Fibroblast of lung (primary cell): Measurements from ENCODE around the gene KCTD4.

Source experiments
- EZH2 ChIP-seq: IDR thresholded peaks from 2 replicates; pipeline ENCODE4 v1.5.1; 2012; ENCODE audit warnings: low read length, control low read depth, mild to moderate bottlenecking; ENCODE audit errors: missing control alignments
- TF ChIP-seq, protein P1 (sequence below), 2 donors: IDR thresholded peaks in 1 of 2; conservative IDR thresholded peaks in 1 of 2; 1 replicate in 1 of 2; 2 replicates in 1 of 2; pipeline ENCODE4 v1.5.1; 2011 to 2012; ENCODE audit warnings: low read length in 2 of 2, control low read depth in 1 of 2, inconsistent platforms in 1 of 2, low read depth in 1 of 2, mild to moderate bottlenecking in 1 of 2

DNA sequence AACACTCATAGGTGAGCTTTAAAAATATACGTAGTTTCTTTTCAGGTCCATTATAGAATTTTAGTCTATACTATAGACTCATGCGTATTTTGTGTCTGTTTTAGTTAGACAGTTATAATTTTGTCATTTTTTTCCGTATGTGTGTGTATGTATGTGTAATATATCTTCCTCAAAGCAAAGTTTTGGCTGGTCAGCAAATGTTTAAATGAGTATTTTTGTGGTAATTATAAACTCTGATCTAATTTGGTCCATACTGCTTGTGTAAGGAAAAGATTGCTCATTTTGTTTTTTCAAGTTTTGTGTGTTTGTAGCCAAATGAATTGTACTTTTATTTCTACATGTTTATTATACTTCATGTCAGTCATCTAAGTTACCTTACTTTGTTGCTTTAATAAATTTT lies 20.5 kb downstream of the KCTD4 start:
- TF ChIP-seq, protein P1, sequence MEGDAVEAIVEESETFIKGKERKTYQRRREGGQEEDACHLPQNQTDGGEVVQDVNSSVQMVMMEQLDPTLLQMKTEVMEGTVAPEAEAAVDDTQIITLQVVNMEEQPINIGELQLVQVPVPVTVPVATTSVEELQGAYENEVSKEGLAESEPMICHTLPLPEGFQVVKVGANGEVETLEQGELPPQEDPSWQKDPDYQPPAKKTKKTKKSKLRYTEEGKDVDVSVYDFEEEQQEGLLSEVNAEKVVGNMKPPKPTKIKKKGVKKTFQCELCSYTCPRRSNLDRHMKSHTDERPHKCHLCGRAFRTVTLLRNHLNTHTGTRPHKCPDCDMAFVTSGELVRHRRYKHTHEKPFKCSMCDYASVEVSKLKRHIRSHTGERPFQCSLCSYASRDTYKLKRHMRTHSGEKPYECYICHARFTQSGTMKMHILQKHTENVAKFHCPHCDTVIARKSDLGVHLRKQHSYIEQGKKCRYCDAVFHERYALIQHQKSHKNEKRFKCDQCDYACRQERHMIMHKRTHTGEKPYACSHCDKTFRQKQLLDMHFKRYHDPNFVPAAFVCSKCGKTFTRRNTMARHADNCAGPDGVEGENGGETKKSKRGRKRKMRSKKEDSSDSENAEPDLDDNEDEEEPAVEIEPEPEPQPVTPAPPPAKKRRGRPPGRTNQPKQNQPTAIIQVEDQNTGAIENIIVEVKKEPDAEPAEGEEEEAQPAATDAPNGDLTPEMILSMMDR (conservative IDR thresholded peaks at IDR 0.05 in 1 of 2, IDR thresholded peaks at IDR 0.05 in 1 of 2; ENCODE audit: low read depth in 1 of 2, low read length in 2 of 2): no peak
- no peak for TF ChIP-seq EZH2
